HG03442 (cell line): ENCODE measurements around the gene NDUFB2.
A peak's percentile ranks its signal among the peaks of the same experiment; 100 is the strongest.
"Not testable (repeated sequence)": the region's sequence is repeated elsewhere in the genome, so short reads cannot be mapped to it uniquely, and the experiment has no call there.

Source experiments
- ATAC-seq: cut with Tn5 transposase; IDR thresholded peaks from one replicate; pipeline ENCODE4 v1.9.1; 2021; ENCODE audit warnings: mild to moderate bottlenecking, moderate library complexity; ENCODE audit not compliant: unreplicated experiment

NDUFB2 gene

DNA sequence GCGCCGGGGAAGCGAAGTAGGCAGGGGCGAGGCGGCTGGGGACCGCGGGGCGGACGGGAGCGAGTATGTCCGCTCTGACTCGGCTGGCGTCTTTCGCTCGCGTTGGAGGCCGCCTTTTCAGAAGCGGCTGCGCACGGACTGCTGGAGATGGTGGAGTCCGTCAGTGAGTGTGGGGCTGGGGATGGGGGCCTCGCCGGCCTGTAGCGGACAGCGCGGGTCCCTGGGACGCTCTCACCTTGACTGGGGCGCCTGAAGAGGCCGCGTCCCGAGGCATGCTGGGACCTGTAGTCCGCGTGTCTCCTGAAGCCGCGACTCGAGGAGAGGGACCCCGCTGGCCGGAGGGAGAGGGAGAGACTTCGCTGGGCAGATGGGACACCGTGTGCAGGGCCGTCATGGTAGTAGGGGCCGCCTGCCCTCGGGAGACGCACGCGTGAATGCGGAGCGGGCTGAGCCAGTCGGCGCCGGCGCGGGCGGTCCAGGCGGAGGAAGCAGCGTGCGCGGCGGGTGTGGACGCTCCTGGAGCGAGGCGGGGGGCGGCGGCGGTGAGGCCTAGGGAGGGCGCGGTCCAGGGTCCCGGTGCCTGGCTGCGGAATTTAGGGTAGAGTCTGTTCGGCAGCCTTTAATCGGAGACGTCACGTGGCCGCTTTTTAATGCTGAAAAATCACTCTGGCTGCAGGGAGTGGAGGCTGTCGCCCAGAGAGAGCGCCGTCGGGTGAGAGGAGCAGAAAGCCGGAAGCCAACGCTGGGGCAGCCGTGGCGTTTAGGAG lies at the start of gene NDUFB2:
Gene NDUFB2, plus strand, starts transcription at position 29 of the 767 bp plus-strand sequence. Its CDS starts 37 bp downstream, at position 66.
- peak; percentile 90 for ATAC-seq

DNA sequence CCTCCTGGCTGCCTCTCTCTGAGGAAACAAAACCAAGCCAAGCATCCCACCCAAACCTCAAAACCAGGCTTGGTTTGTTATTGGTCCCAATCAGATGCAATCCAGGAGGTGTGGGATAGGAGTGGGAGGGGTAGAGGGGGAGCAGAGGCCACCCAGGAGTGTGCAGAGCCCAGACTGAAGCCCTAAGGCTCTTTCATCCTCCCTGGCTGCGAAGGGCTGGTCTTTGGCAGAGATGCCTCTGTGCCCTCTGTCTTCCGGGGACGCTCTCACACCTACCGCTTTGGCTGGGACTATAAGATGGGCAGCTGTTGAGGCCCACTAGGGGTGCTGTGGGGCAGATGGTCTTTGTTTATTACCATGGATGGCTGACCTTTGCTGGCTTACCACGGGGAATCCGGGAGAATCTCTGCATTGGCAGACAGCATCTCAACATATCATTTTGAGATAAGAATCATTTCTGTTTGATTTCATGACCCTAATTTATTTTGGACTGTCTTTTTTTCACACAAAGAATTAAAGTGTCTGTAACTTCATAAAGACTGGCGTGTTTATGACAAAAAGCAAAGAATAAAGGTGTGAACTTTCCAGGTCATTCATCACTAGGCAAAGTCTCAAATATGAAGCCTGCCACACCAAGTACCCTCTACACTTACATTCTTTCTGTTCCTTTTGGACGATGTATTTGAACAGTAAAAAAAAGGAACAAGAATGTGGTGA lies 49.4 kb upstream of the NDUFB2 start:
- no peak for ATAC-seq

- no peak for ATAC-seq
Observed at GRCh38 chr7:140649556-140650205, 46.8 kb upstream of the NDUFB2 start.

DNA sequence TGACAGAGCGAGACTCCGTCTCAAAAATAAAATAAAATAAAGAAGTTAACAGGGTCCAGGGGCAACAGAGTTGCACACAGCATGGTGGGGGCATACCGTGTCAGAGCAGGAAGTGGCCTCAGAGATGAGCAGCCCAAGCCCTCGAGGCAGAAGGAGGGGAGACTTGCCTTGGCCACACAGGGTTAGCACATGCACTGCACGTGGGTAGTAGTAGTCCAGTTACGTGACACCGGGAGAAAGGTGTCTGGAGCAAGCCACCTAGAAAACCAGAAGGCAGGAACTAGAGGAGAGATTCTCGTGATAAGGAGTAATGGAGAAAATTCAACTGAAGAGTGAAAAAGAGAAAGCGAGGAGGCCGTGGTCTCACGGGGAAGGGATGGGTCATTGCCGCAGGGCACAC lies 46.1 kb upstream of the NDUFB2 start:
- ATAC-seq: no peak

DNA sequence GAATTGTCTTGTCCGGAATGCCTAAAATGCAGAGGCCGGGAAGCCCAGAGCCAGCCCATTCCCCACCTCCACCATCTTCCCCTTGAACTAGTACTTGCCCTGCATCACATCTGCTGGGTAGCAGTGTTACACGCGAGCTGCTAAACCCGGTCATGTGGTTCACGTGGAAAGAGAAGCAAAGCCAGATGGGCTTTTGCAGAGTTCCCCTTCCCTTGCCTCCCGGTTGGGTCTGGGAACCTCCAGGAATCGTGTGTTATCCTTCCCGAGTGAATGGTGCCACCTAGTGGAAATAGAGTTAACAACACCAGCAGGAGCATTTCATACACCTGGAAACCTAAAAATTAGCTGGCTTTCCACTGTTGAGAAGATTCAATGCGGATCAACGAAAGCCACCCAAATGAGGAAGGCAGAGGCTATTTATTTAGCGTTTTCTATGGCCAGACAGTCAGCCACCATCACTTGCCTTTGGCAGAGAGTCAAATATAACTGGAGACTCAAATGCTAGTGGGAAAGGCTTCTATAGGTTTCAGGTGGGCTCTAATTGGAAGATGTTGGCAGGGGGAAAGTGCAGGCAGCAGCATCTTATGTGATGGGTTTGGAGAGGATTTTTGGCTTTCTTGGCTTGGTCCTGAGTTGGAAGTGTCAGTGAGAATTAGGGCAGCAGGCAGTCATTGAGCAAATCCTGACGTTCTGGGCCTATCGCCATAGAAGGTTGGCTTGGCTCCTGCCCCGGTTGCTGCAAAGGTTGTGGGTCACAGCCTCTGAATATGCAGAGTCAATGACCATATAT lies 43.0 kb upstream of the NDUFB2 start:
- ATAC-seq: no peak

GRCh38 chr7:140654109-140654387 lies 42.5 kb upstream of the NDUFB2 start:
- ATAC-seq: no peak

- ATAC-seq: no peak
Observed at GRCh38 chr7:140654661-140655060, 41.8 kb upstream of the NDUFB2 start.

- no peak for ATAC-seq
Observed at GRCh38 chr7:140655511-140656408, 40.7 kb upstream of the NDUFB2 start.

DNA sequence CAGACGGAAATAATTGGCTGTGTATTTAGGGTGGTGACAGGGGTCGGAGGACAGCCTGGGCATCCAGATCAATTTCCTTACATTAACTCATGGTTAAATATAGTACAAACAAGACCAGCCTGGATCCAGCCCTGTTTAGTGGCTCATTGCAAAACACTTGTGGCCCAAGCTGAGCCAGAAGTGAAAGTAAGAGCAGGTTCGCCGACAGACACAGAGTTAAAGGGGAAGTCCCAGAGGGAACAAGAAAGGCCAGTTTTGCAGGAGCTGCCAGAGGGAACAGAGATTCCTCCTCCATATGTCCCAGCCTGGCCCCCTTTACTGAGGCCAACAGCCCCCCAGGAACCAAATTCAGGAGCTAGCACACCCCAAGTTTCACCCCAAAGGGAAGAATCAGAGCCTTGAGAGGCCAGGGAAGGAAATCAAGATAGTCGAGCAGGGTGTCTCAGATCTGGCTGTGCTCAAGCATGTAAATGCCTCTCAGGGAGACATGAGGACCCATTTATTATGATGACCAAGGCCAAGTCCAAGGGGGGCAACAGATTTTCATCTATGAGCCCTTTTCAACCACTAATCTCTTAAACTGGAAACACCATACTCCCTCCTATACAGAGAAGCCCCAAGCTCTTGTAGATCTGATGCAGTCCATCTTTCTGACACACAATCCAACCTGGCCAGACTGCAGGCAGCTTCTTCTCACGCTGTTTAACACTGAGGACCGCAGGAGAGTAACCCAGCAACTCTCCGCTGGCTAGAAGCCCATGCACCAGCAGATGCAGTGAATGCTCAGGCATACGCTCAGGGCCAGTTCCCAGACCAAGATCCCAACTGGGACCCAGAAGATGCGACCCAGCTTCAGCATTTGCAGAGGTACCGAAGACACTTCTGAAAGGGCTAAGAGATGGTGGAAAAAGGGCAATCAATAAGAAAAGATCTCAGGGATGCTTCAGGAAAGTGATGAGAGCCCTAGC lies 39.7 kb upstream of the NDUFB2 start:
- peak; percentile 90 for ATAC-seq

- ATAC-seq: no peak
Observed at GRCh38 chr7:140657891-140658290, 38.6 kb upstream of the NDUFB2 start.

- ATAC-seq: no peak
Observed at GRCh38 chr7:140659856-140660255, 36.7 kb upstream of the NDUFB2 start.

DNA sequence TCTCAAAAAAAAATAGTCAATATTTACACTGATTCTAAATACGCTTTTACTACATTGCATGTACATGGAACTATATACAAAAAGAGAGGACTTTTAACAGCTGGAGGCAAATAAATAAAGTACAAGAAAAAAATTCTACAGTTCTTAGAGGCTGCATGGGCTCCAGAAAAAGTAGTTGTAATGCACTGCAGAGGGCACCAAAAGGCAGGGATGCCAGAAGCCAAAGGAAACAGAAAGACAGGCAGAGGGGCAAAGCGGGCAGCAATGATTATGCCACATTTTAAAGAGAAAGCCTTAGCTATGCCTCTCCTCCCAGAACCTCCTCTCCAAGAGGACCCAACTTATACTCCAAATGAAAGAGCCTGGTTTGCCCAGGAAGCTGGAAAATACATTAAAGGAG lies 35.4 kb upstream of the NDUFB2 start:
- no peak for ATAC-seq

DNA sequence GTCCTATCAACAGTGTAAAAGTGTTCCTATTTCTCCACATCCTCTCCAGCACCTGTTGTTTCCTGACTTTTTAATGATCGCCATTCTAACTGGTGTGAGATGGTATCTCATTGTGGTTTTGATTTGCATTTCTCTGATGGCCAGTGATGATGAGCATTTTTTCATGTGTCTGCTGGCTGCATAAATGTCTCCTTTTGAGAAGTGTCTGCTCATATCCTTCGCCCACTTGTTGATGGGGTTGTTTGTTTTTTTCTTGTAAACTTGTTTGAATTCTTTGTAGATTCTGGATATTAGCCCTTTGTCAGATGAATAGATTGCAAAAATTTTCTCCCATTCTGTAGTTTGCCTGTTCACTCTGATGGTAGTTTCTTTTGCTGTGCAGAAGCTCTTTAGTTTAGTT lies 33.6 kb upstream of the NDUFB2 start:
- ATAC-seq: not testable (repeated sequence)

DNA sequence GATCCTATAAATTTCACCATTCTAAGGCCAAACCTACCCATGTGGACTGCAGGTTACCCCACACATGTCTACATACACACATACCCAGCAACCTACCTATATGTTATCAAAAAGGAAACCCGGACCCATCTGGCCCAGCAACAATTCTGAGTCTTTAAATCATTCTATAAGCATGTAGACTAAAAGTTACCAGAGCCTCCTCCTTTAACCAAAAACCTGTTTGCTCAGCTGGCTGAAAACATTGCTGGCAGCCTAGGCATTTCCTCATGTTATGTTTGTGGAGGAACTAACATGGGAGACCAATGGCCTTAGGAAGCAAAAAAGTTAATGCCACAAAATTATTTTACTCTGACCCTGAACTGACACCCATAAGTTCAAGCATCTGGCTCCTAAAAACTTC lies 29.0 kb upstream of the NDUFB2 start:
- ATAC-seq: no peak

DNA sequence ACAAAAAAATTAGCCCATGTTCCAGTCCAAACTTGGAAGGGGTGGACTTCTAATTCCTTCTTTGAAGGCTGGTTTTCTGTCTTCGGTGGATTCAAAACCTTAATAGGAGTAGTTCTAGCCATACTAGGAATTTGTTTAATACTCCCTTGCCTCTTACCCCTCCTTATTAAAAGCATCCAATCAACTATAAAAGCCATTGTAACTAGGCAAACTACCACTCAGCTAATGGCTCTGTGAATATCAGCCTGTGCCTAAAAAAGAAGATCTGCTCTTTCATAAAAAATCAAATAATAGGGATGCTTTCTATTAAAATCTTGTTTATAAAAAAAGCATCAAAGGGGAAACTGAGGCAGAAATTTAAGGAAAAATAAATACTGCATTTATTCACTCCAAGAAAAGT lies 27.9 kb upstream of the NDUFB2 start:
- ATAC-seq: no peak

- no peak for ATAC-seq
Observed at GRCh38 chr7:140669352-140669751, 27.2 kb upstream of the NDUFB2 start.

DNA sequence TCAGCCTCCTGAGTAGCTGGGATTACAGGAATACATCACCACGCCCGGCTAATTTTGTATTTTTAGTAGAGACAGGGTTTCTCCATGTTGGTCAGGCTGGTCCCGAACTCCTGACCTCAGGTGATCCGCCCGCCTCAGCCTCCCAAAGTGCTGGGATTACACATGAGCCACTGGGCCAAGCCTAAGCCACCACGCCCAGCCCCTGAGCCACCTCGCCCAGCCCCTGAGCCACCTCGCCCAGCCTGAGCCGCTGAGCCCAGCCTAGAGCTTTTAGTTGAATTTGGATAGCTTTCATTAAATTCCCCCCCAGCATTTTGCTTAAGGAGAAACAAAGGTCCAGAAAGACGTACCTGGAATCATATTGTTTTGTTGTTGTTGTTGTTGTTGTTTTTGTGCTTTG lies 26.6 kb upstream of the NDUFB2 start:
- ATAC-seq: not testable (repeated sequence)

- no peak for ATAC-seq
Observed at GRCh38 chr7:140670343-140670935, 26.1 kb upstream of the NDUFB2 start.

DNA sequence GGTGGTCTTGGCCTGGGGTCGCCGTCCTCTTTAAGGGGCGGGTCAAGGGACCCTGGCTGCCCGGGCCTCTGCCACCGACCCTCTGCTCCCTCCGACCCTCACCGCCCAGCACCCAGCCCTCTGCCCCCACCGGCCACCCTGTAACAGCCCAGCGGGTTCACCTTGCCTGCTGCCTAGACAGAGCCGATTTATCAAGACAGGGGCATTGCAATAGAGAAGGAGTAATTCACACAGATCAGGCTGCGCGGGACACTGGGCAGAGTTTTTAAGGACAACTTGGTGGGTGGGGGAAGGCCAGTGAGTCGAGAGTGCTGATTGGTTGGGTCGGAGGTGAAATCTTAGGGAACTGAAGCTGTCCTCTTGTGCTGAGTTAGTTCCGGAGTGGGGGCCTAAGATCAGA lies 24.5 kb upstream of the NDUFB2 start:
- ATAC-seq: no peak
